HG02678 (cell line): ENCODE results near the gene BID.
A peak's percentile ranks its signal among the peaks of the same experiment; 100 is the strongest.

Experiments
- ATAC-seq: cut with Tn5 transposase; IDR thresholded peaks from one replicate; pipeline ENCODE4 v1.9.1; 2021; ENCODE audit warnings: mild to moderate bottlenecking, moderate library complexity; ENCODE audit not compliant: unreplicated experiment

The BID gene

DNA sequence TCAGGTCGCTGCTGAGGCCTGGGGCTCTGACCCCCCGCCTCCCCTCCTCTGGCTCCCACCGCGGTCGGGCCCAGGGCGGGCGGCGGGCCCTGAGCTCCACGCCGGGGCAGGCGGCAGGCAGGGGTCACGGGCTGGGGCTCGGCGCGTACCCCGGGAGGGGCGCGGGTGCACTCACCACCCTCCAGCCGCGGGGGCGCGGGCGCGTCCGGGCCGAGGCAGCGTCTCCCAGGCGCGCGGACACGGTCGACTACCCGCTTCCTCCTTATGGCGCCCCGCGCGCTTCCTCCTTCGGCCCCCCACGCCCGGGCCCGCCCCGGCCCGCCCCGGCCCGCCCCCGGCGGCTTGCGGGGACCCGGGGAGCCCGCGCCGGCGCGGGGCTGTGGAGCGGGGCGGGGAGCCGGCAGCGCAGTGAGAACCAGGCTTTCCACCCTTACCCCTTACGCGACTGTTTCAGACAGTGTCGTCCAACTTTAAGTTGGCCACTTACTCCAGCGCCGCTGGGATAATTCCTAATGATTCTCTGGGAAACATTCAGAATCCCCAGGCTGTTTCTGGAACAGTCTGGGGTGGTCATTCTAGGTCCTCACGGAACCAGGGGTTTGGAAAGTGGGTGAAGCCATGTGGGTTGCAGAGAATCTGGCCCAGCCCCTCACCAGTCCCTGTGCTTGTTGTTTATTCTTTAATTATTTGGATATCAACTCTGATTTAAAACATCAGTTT is at the start of gene BID:
Gene BID (minus strand): TSS at position 264 of the 720 bp plus-strand sequence. CDS start 24,353 bp downstream, outside the sequence.
- ATAC-seq, result peak; percentile 34

DNA sequence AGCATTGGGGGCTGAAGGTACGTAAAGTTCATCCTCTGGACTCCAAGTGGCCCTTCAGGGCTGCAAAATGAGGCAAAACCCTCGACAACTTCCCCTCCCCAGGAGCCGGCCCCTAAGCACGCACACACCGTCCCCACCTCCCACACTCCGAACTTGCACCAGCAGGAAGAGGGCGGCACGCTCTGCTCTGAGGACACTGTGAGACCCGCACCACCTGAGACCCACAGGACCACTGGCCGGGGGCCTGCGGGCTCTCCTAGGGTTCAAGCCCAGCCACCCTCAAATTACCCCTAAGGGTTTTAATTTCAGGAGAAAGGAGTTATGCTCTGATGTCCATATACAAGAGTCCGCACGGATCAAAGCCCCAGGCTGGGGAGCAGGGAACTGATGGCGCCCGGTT is 49.7 kb upstream of the BID start:
- ATAC-seq, result no peak

DNA sequence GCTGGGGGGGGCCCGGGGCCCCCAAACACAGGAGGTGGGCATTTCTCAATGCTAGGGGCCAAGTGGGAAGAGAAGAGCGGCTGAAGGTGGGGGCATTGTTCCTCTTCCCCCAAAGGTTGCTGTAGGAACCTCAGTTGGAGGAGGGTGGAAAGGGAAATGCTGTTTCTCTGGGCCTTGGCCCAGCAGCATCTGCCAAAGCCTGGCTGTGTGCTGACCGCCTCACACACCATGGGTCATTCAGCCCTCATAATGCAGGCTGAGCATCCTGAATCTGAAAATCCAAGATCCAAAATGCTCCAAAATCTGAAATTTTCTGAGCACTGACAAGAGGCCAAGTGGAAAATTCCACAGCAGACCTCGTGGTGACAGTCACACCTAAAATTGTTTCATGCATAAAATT is 49.0 kb upstream of the BID start:
- ATAC-seq, result no peak

DNA sequence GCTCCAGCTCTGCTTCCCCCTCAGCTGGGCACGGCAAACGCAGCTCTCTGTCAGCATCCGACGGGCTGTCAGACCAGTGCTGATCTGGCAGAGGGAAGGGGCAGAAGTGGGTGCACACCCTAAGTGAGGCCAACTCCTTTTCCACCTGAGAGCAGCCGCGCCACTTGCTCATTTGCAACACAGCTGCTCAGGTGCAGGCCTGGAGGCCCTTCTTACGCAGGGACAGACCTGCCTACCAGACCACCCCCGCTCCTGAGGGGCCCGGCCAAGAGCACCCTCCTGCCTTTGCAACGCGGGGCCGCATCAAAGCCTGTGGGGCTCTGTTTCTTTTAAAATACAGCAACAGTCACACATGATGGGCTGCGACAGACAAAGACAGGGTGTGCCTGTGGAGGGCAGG is 47.8 kb upstream of the BID start:
- ATAC-seq, result no peak

DNA sequence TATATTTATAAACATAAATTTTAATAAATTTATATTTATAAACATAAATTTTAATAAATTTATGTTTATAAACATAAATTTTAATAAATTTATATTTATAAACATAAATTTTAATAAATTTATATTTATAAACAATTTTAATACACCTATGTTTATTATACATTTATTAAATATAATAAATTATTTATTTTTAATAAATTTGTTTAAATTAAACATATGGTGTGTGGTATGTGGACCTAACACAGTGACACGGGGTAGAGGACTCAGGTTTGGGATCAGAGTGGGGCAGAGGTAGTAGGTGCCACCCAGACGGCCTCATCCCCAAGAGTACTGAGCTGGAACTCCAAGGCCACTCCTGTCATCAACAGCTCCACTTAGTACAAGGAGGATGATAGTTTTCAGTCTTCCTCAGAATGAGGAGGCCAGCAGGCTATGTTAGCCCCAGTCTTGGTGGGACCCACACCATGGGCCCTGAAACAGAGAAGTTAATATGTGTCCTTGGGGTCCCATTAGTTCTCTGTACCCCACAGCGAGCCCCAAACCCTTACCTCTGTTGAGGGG is 46.7 kb upstream of the BID start:
- no peak for ATAC-seq

DNA sequence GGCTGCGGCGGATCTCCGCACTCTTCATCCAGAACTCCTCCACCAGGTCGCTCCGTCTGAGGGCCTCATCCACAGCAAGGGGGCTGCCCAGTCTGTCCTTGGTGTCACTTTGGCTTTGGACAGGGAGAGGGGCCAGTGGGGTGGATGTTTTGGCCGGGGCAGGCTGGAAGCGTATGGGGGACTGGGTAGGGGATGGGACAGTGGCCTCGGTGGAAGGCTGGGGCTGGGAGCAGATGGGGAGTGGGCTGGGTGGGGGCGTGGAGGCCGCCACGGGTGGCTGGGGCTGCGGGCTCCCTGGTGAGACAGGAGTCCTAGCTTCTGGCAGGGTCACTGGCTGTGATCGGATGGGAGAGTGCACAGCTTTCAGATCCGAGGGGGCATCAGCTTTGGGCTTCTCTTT is 44.4 kb upstream of the BID start:
- no peak for ATAC-seq

DNA sequence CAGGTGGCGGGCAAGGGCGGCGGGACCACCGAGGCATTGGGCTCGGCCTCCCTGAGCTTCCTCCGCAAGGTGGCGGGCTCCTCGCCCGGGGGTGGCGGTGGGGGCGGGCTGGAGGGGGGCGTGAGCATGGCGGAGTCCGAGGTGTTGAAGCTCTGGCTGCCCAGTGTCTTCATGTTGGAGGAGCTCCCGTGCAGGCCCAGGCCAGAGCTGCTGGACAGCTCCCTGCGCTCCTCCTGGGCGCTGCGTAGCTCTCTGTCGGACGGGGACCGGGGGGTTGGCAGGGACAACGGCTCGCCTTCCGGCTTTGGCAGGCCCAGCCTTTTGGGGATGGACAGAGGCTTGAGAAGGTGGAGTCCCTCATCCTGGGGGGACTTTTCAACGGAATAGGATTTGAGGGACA is 43.9 kb upstream of the BID start:
- ATAC-seq, result no peak

DNA sequence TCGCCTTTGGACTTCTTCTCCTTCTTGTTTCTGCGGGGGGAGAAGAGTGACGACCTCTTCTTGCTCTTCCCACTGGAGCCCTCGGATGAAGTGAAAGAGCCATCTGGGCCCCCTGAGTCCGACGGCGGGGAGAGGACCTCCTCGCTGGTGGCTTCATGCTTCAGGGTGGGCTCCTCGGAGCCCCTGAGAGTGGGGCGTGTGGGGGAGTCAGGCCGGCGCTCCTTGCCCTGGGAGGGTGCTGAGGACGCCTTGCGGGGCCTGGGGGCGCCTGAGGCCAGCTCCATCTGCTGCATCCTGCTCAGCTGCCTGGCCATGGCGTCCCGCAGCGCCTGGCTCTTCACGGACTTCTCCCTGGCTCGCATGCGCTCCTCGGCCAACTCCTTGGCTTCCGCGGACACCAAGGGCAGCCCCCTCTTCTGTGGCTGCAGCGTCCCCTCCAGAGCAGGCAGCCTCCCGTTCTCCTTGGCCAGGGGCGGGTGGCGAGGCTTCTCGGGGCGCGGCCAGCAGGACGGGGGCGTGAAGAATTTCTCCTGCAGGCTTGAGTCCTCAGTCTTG is 43.3 kb upstream of the BID start:
- no peak for ATAC-seq

DNA sequence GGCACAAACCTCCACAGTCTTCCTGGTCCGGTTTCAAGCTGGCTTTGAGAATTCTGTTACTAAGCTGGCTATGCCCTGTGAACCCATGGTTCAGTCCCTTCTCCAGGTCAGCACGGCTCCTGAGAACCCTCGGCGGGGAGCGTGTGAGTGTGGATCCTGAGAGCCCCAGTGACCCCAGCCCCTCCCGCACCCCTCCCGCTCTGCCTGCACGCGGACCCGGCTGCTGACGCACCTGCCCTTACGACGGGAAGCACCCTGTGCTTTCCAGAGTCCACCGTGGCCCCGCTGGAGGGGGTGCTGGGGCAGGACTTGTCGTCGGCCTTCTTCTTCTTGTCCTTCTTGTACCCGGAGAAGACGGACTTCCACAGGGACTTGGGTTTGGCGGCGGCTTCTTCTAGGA is 42.8 kb upstream of the BID start:
- ATAC-seq, result no peak

DNA sequence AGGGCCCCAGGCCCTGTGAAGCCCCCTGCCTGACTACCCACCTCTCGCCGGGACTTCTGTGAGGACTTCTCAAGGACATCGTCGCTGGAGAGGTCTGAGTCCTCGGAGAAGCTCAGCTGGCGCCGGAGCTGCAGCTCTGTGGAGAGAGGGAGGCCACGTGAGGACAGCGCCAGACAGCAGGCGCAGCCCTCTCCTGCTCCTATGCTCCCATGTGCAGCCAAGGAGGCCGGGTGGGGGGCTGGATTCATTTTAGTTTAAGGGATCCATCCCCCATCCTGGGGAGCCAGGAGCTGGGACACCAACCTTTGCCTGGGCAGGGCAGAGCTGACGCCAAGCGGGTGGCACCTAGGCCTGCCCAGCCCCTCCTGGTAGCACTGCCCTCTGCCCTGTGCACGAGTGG is 42.4 kb upstream of the BID start:
- no peak for ATAC-seq

DNA sequence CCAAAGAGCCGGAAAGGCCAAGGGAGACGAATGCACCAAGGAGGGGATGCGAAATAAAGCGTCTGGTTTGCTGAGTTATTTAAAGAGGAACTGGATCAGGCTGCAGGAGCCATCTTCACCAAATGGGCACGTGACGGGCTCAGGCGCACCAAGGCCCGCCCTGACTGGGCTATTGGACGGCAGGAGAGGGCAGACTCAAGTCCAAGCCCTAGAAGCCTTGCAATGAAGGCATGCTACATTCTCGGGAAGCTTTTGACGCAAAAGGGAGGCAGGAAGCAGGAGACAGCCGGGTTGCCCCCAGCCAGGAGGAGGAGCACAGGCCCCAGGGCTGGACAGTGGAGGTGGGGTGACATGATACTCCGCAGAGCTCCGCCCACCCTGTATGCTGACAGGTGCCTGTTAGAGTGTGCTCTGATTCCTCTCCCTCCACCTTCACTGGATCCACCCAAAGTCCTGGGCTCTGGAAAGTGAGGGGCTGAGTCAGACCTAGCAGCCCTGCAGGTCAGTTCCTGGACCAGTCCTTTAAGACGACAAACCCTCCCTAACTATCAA is 41.5 kb upstream of the BID start:
- ATAC-seq, result no peak

DNA sequence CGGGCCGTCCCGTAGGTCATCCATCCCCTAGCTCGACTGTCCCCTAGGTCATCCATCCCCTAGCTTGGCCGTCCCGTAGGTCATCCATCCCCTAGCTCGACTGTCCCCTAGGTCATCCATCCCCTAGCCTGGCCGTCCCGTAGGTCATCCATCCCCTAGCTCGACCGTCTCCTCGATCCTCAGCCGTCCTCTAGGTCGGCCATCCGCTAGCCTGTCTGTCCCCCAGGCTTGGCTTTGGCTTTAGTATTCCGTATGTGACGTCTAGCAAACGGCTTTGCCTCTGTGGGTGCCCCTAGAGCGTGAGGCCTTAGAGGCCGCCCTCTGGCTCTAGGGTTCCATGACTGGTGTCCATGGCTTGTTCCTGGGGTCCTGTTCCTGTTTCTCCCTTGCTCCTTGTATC is 40.6 kb upstream of the BID start:
- ATAC-seq, result no peak

DNA sequence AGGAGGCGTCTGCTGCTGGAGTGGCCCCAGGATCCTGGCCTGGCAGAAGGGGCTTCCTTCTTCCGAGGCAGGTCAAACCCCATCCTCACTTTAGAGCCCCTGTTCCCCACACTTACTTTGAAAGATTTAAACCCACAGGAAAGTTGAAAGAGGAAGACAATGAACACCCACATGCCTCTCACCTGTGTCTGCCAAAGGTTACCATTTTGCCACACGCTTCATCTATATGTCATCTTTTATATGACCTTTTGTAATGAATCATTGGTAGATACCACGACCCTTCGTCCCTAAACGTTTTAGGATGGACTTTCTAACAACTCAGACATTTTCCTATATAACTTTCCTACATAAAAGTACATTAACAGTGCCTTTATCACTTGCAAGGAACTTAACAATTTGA is 39.8 kb upstream of the BID start:
- ATAC-seq, result no peak

DNA sequence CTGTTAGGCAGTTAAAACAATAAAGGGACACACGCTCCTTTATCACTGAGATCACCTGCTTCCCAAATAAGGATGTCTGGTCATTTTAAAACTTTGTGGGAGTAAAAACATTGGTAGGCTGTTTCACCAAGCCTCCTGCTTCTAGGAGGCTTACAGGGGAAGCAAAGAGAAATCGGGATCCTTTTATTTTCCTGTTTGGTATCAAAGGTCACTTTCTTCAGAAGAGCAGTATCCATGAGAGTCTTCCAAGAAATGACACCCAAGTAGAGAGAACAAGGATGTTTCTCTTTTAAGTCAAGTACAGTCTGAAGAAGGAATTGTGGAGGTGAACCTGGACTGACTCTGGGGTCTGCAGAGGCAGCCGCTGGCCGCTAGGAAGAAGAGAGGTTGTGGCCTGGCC is 36.9 kb upstream of the BID start:
- ATAC-seq, result no peak

DNA sequence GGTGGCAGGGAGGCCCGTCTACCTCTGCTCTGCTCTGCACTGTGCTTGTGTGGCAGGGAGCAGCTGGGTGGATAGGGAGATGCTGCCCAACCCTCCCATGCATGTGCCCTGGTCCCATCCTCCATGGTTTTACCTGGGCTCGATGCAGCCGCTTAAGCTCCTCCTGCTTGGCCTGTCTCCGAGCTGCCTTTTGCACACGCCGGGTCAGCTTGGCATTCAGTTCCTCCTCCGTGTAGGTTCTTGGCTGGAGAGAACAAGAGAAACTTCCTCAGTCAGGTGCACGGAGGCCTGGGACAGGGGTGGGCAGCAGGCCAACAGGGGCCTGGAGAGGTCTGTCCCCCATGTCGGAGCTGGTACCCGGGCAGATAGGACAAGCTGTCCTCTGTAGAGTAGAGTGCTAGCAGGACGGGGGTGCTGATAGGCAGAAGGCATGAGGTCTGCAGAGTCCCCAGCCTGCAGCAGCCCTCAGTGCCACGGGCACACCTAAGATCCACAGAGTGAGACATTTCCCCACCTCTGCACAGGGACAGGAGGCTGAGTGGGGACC is 36.4 kb upstream of the BID start:
- ATAC-seq, result no peak

DNA sequence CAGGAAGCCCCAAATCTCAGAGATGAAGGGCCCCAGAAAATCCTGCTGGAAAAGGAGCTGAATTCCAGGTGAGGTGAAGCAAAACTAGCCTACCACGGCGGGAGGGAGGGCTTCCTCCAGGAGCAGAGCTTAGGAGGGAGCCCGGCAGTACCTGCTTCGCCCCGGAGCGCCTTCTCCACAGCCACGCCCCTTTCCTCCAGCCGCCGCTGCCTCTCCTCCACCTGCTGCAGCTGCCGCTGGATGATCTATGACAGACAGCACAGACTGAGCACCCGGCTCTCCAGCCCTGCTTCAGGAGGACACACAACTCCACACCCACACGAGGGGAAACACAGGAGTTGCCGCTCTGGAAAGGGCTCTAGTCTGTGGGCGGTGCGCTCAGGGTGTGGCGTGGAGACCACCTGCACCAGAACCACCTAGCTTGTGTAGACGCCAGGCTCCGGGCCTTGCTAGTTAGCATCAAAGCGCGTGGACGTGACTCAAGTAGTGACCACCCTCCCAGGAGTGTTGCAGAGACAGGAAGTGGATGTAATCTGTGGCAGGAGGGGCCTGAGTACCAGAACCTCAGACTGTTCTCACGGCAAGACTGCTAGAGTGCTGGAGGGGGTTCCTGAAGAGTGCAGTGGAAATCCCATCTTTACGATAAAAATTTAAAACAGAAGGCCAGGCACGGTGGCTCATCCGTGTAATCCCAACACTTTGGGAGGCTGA is 34.6 kb upstream of the BID start:
- no peak for ATAC-seq

DNA sequence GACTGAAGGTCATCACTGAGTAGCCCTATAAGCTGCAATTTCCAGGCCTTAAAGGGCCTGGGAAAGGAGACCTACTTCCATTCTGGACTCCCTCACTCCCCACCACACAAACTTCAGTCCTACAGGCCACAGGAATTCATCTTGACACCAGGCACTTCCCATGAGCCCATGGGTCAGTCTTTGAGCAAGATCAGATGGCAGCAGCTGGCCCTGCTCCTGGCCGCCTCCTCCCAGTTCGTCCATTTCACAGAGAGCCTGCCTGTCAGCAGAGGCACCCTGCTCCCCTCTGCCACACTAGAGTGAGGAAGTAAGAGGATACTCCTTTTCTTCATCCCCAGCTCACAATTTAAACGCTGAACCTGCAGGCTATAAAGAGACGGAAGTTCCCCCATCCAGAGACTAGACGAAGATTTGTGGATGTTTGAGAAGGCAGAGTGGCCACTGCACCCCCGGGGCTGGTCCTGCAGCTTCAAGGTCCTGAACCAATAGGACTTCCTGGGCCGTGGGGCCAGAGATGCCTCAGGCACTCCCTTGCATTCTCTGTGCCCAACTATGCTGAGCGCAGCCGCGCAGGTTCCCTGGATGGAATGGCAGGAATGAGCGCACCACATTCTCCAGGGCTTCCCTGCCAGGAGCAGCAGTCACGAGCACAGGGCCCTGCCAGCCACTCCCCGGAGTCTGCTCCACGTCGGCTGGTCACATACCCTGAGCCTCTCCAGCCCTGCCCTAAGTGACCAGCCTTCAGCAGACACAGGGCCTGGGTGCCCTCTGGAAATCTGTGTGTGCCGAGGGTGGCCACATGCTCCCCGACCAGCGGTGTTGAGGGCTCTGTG is 33.5 kb upstream of the BID start:
- no peak for ATAC-seq

DNA sequence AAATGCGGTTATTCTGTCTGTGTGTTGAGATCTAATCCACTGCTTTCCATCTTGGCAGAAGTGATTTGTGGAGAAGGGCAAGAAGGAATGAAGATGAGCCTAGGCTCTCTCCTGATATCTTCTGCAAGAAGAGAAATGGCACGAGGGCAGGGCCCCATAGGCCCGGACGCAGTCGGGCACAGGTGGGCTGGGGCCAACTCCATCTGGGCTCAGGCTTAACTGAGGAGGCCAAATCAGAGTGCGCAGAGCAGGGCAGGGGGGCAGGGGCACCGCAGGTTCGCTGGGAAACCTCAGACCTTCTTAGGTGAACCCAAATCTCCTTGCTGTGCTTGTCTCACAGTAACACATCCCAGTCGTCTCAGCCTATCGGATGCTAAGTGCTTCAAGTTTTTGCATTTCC is 32.8 kb upstream of the BID start:
- ATAC-seq, result no peak

DNA sequence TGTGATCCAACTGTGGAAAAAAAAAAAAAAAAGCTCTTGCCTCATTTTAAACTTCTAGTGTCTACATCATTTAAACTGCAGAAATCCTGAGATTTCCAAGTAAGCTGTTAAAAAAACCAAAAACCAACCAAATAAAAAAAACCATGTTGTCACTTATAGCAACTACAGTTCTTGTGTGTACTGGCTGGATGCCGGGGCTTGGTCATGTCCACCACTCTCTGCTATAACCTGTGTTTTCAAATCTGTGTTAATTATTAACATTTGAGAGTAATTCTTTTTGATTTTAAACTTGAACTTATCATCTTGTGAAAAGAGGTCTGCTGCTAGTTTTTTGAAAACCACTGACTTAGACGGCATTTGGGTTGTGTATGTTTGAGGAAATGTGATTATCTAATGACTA is 32.2 kb upstream of the BID start:
- ATAC-seq, result no peak

DNA sequence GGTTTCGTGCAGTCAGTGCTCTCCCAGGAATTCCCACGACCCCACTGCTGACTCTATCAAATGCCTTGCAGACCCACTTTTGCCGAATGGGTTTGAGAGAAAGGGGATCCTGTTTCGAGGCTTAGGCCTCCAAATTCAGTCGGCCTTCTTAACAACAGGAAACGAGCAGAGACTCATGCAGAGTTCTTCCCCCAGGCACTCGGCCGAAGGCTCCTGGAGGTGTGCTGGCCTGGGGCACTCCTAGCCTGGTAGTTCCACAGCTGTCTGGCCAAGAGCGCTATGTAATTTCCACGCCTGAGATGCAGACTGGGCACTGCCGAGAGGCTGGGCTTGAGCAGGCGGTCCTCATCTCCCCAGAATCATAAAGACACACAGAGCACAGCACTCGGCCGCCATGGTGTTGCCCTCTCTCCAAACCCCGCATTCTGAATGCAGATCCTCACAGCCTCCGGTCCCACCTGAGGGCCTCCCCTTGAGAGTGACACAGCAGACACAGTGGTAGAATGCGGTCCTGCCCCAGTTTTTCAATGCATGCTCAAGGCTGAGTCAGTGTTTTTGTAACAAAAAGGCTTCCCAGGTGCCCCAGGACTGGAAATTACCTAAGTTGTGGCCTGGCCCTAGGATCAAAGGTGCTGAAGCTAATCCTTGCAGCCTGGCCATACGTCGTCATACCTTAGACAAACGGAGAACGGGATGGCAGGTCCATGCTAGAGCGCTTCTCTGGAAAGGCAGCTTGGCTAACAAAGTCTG is 30.2 kb upstream of the BID start:
- no peak for ATAC-seq
